HEK293 (cell line): ENCODE data around the gene CYP27B1.

Experiments
- ATF2 ChIP-seq: fragments of 450-650 bp; formaldehyde crosslinking; IDR thresholded peaks from 2 replicates; pipeline ENCODE4 v1.5.1; 2016; ENCODE audit warnings: missing biosample characterization, missing genetic modification characterization, low read depth
- BCL11A ChIP-seq: fragments of 450-650 bp; formaldehyde crosslinking; IDR thresholded peaks from 2 replicates; pipeline ENCODE4 v1.5.1; 2016; ENCODE audit warnings: low read depth, missing biosample characterization, missing genetic modification characterization
- GLI2 ChIP-seq: fragments of 450-650 bp; formaldehyde crosslinking; IDR thresholded peaks from 2 replicates; pipeline ENCODE4; 2017; ENCODE audit warnings: missing biosample characterization, missing genetic modification characterization, low read depth, borderline replicate concordance
- GLIS1 ChIP-seq: fragments of 450-650 bp; formaldehyde crosslinking; IDR thresholded peaks from 2 replicates; pipeline ENCODE4 v1.5.1; 2016; ENCODE audit warnings: missing biosample characterization, missing genetic modification characterization
- HOXD13 ChIP-seq: sonication (generic); formaldehyde crosslinking; IDR thresholded peaks from 2 replicates; pipeline ENCODE4 v1.8.0; 2022; ENCODE audit warnings: missing genetic modification reagents, borderline replicate concordance
- KLF7 ChIP-seq: fragments of 450-650 bp; formaldehyde crosslinking; IDR thresholded peaks from 2 replicates; pipeline ENCODE4 v1.5.1; 2016; ENCODE audit warnings: missing biosample characterization, missing genetic modification characterization, borderline replicate concordance
- KLF9 ChIP-seq: fragments of 450-650 bp; formaldehyde crosslinking; IDR thresholded peaks from 2 replicates; pipeline ENCODE4 v1.5.1; 2016; ENCODE audit warnings: missing biosample characterization, missing genetic modification characterization, low read depth
- MYNN ChIP-seq: fragments of 450-650 bp; formaldehyde crosslinking; IDR thresholded peaks from 2 replicates; pipeline ENCODE4 v1.5.1; 2016; ENCODE audit warnings: missing biosample characterization, missing genetic modification characterization, borderline replicate concordance
- PBX3 ChIP-seq: sonication (generic); formaldehyde crosslinking; IDR thresholded peaks from 2 replicates; pipeline ENCODE4 v1.8.1; 2022; ENCODE audit warnings: mild to moderate bottlenecking, moderate library complexity, missing genetic modification reagents
- ZBTB26 ChIP-seq: fragments of 450-650 bp; formaldehyde crosslinking; optimal IDR thresholded peaks from 2 replicates; pipeline ENCODE3; 2016; ENCODE audit warnings: missing biosample characterization, mild to moderate bottlenecking, missing genetic modification characterization
- ZFP37 ChIP-seq: fragments of 450-650 bp; formaldehyde crosslinking; IDR thresholded peaks from 2 replicates; pipeline ENCODE4 v1.5.1; 2016; ENCODE audit warnings: missing biosample characterization, missing genetic modification characterization
- ZFP69B ChIP-seq: fragments of 450-650 bp; formaldehyde crosslinking; IDR thresholded peaks from 2 replicates; pipeline ENCODE4 v1.5.1; 2016; ENCODE audit warnings: missing biosample characterization, missing genetic modification characterization
- ZNF18 ChIP-seq: fragments of 450-650 bp; formaldehyde crosslinking; IDR thresholded peaks from 2 replicates; pipeline ENCODE4 v1.5.1; 2016; ENCODE audit warnings: missing biosample characterization, missing genetic modification characterization
- ZNF184 ChIP-seq: fragments of 450-650 bp; IDR thresholded peaks from 2 replicates; pipeline ENCODE4 v1.5.1; 2018; ENCODE audit warnings: missing biosample characterization, mild to moderate bottlenecking, missing genetic modification characterization
- ZNF221 ChIP-seq: fragments of 450-650 bp; formaldehyde crosslinking; IDR thresholded peaks from 2 replicates; pipeline ENCODE4 v1.5.1; 2017; ENCODE audit warnings: missing biosample characterization, missing genetic modification characterization, borderline replicate concordance
- ZNF223 ChIP-seq: fragments of 450-650 bp; formaldehyde crosslinking; IDR thresholded peaks from 2 replicates; pipeline ENCODE4 v1.5.1; 2016; ENCODE audit warnings: missing biosample characterization, missing genetic modification characterization
- ZNF239 ChIP-seq: fragments of 450-650 bp; formaldehyde crosslinking; IDR thresholded peaks from 2 replicates; pipeline ENCODE4 v1.5.1; 2016; ENCODE audit warnings: missing biosample characterization, missing genetic modification characterization
- ZNF302 ChIP-seq: fragments of 450-650 bp; formaldehyde crosslinking; IDR thresholded peaks from 2 replicates; pipeline ENCODE4 v1.5.1; 2016; ENCODE audit warnings: missing biosample characterization, missing genetic modification characterization, low read depth
- ZNF513 ChIP-seq: fragments of 450-650 bp; IDR thresholded peaks from 2 replicates; pipeline ENCODE4 v1.5.1; 2018; ENCODE audit warnings: missing biosample characterization, missing genetic modification characterization
- ZNF521 ChIP-seq: fragments of 450-650 bp; formaldehyde crosslinking; IDR thresholded peaks from 2 replicates; pipeline ENCODE4 v1.5.1; 2017; ENCODE audit warnings: missing biosample characterization, mild to moderate bottlenecking, missing genetic modification characterization
- ZNF561 ChIP-seq: fragments of 450-650 bp; IDR thresholded peaks from 2 replicates; pipeline ENCODE4 v1.5.1; 2018; ENCODE audit warnings: missing biosample characterization, missing genetic modification characterization, borderline replicate concordance
- ZNF626 ChIP-seq: fragments of 450-650 bp; sonication (Bioruptor Pico); formaldehyde crosslinking; IDR thresholded peaks from 2 replicates; pipeline ENCODE4 v1.5.1; 2018; ENCODE audit warnings: missing biosample characterization, missing genetic modification characterization, inconsistent platforms
- ZNF658 ChIP-seq: fragments of 450-650 bp; formaldehyde crosslinking; IDR thresholded peaks from 2 replicates; pipeline ENCODE4; 2016; ENCODE audit warnings: missing biosample characterization, missing genetic modification characterization
- ZNF701 ChIP-seq: fragments of 450-650 bp; formaldehyde crosslinking; IDR thresholded peaks from 2 replicates; pipeline ENCODE4 v1.5.1; 2016; ENCODE audit warnings: missing biosample characterization, missing genetic modification characterization
- ZNF768 ChIP-seq: fragments of 450-650 bp; formaldehyde crosslinking; IDR thresholded peaks from 2 replicates; pipeline ENCODE4 v1.5.1; 2018; ENCODE audit warnings: missing biosample characterization, mild to moderate bottlenecking, missing genetic modification characterization
- ZNF837 ChIP-seq: fragments of 450-650 bp; formaldehyde crosslinking; IDR thresholded peaks from 2 replicates; pipeline ENCODE4 v1.5.1; 2016; ENCODE audit warnings: missing biosample characterization, missing genetic modification characterization
- ZSCAN4 ChIP-seq: fragments of 450-650 bp; formaldehyde crosslinking; IDR thresholded peaks from 2 replicates; pipeline ENCODE4 v1.5.1; 2017; ENCODE audit warnings: missing biosample characterization, missing genetic modification characterization

Gene CYP27B1

GRCh38 chr12:57751788-57752667 is 14.8 kb downstream of the CYP27B1 start, which contains the start of gene CDK4 (continued):
- TF ChIP-seq GLI2 (tag by site-specific recombination) = no peak
- TF ChIP-seq ZBTB26 (tag by site-specific recombination) = peak; percentile 79
- no peak for TF ChIP-seq HOXD13 (CRISPR knock-in tag)
- no peak for TF ChIP-seq ZNF521 (tag by site-specific recombination)
- 0 out of 2 replicates have a peak, but pooled peaks have one; percentile 37 for TF ChIP-seq MYNN
- no peak for TF ChIP-seq ZNF239
- TF ChIP-seq ZNF658 (tag by site-specific recombination) = no peak
- TF ChIP-seq PBX3 (CRISPR knock-in tag) = no peak
- peak; percentile 98 for TF ChIP-seq KLF9 (tag by site-specific recombination)
- no peak for TF ChIP-seq ZNF513
- TF ChIP-seq ZNF302 (tag by site-specific recombination) = no peak
- TF ChIP-seq ZNF768 = no peak
- TF ChIP-seq ZNF701 (tag by site-specific recombination) = no peak
- no peak for TF ChIP-seq ZNF221 (tag by site-specific recombination)
- TF ChIP-seq KLF7 (tag by site-specific recombination) = peak; percentile 92
- no peak for TF ChIP-seq ZNF18 (tag by site-specific recombination)
- peak; percentile 44; the same call in 1 of the 2 replicates for TF ChIP-seq ZNF184 (tag by site-specific recombination)
- no peak for TF ChIP-seq ZNF626 (tag by site-specific recombination)
- no peak for TF ChIP-seq ZNF837 (tag by site-specific recombination)
- no peak for TF ChIP-seq ZNF223 (tag by site-specific recombination)
- peak; percentile 77 for TF ChIP-seq ZFP69B (tag by site-specific recombination)
- peak; percentile 90 for TF ChIP-seq ZFP37
- TF ChIP-seq BCL11A (tag by site-specific recombination) = 0 out of 2 replicates have a peak, but pooled peaks have one; percentile 23
- TF ChIP-seq ATF2 (tag by site-specific recombination) = 0 out of 2 replicates have a peak, but pooled peaks have one; percentile 3
- no peak for TF ChIP-seq ZSCAN4
- peak; percentile 99 for TF ChIP-seq GLIS1 (tag by site-specific recombination)
- TF ChIP-seq ZNF561 = peak; percentile 93; the same call in 1 of the 2 replicates
